ENCODE measurements around the gene COG2.

- TF ChIP-seq, protein P1, sequence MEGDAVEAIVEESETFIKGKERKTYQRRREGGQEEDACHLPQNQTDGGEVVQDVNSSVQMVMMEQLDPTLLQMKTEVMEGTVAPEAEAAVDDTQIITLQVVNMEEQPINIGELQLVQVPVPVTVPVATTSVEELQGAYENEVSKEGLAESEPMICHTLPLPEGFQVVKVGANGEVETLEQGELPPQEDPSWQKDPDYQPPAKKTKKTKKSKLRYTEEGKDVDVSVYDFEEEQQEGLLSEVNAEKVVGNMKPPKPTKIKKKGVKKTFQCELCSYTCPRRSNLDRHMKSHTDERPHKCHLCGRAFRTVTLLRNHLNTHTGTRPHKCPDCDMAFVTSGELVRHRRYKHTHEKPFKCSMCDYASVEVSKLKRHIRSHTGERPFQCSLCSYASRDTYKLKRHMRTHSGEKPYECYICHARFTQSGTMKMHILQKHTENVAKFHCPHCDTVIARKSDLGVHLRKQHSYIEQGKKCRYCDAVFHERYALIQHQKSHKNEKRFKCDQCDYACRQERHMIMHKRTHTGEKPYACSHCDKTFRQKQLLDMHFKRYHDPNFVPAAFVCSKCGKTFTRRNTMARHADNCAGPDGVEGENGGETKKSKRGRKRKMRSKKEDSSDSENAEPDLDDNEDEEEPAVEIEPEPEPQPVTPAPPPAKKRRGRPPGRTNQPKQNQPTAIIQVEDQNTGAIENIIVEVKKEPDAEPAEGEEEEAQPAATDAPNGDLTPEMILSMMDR (IDR thresholded peaks at IDR 0.05 in 8 of 11, conservative IDR thresholded peaks at IDR 0.05 in 3 of 11), result no peak
- TF ChIP-seq POLR2A (IDR thresholded peaks at IDR 0.05), result no peak
These were observed 20.8 kb upstream of the COG2 start for GRCh38 chr1:230621324-230622030.

Data from spleen (tissue), 7 donors.